Transverse colon (tissue), 4 donors: ENCODE data around the gene BASP1. TPM values are rescaled to one million over a fixed set of nuclear protein-coding genes. Genes with fewer than 3 reads are reported as not detected.

ENCODE experiments used
- DNase-seq: peaks from one replicate; pipeline ENCODE4 v3.0.0-alpha.2; 2019
- H3K27ac ChIP-seq, 4 donors: fragments of 200-600 bp; sonication (generic); 2 replicates each; pipeline ENCODE4 v1.5.1; 2016 to 2018; ENCODE audit warnings: inconsistent platforms in 4 of 4
- H3K27me3 ChIP-seq: fragments of 200-600 bp; sonication (generic); 2 replicates; pipeline ENCODE4 v1.5.1; 2017; ENCODE audit warnings: inconsistent platforms
- H3K36me3 ChIP-seq, 4 donors: fragments of 200-600 bp; sonication (generic); 2 replicates each; pipeline ENCODE4 v1.5.1; 2017 to 2019; ENCODE audit warnings: inconsistent platforms in 4 of 4
- H3K4me1 ChIP-seq, 4 donors: fragments of 200-600 bp; sonication (generic); 2 replicates each; pipeline ENCODE4 v1.5.1; 2017 to 2020; ENCODE audit warnings: inconsistent platforms in 4 of 4
- H3K4me3 ChIP-seq, 4 donors: fragments of 200-600 bp; sonication (generic); 1 replicate in 1 of 4; 2 replicates in 3 of 4; pipeline versions ENCODE4 v1.5.1 to v1.6.1; 2017 to 2019; ENCODE audit warnings: inconsistent platforms in 4 of 4
- H3K9me3 ChIP-seq, 2 donors: fragments of 200-600 bp; sonication (generic); 2 replicates each; pipeline ENCODE4 v1.5.1; 2017 to 2019; ENCODE audit warnings: inconsistent platforms in 2 of 2
- EP300 ChIP-seq: sonication (generic); formaldehyde crosslinking; IDR thresholded peaks from one replicate; pipeline ENCODE4 v1.6.1; 2017; ENCODE audit warnings: antibody characterized with exemption, low read depth
- POLR2A ChIP-seq: fragments of 450-650 bp; IDR thresholded peaks from one replicate; pipeline ENCODE4 v1.6.1; 2016; ENCODE audit warnings: antibody characterized with exemption, mild to moderate bottlenecking, moderate library complexity
- POLR2AphosphoS5 ChIP-seq, 3 donors: sonication (generic); formaldehyde crosslinking; IDR thresholded peaks; one replicate each; pipeline ENCODE4 v1.6.1; 2016; ENCODE audit warnings: antibody characterized with exemption in 3 of 3
- WGBS, 2 donors: methylation state at CpG; one replicate each; pipeline ENCODE4 v1.1.5; 2018; ENCODE audit warnings: low coverage in 1 of 2; 5-methylcytosine and 5-hydroxymethylcytosine counted together
- in situ Hi-C, 4 donors: fragments of 200-750 bp; cut with MboI; loops; one replicate each; pipeline versions ENCODE4 v1.15.0 to v1.15.1; 2017; ENCODE audit warnings: low sequenced_read_pairs in 3 of 4, low pct_ligation_motif_present in 1 of 4, low pct_unique_long_range_greater_than_20kb in 1 of 4
- intact Hi-C: fragments of 100-400 bp; cut with DNase I; formaldehyde crosslinking; loops from one replicate; pipeline ENCODE4 v1.15.1; 2023; ENCODE audit warnings: low total_unique reads
- total RNA-seq, 4 donors: library from RNA; depleted of rRNA; stranded (reverse); fragments of >200 nt; gene quantifications; one replicate each; pipeline ENCODE4 v1.1.0, GENCODE V29; 2016
- TF ChIP-seq, protein P1 (sequence below), 5 experiments: fragments of 200-600 bp in 3 of 5; fragments of 450-650 bp in 2 of 5; sonication (generic) in 3 of 5; IDR thresholded peaks; 1 replicate in 2 of 5; 2 replicates in 3 of 5; pipeline ENCODE4 v1.5.1; 2016 to 2017; ENCODE audit warnings: antibody characterized with exemption in 5 of 5, inconsistent platforms in 3 of 5, mild to moderate bottlenecking in 2 of 5, moderate library complexity in 1 of 5

BASP1 gene
- total RNA-seq, 4 donors from 2014 or later = 1.5 to 36.4 (median 9.2) TPM

- no peak overlapping the region for H3K27ac ChIP-seq
- intact Hi-C loops (no loop called here), in situ Hi-C loops (loop anchor here in 1 of 4 donors (10.0 kb wide), 1 partner anchor 1063 kb away; no protein-coding TSS in a partner anchor)
- no peak overlapping the region for H3K4me3 ChIP-seq
- DNase-seq = no peak
- no peaks in the 10 kb centered on the region for H3K36me3 ChIP-seq
- peaks cover 25% of the 10 kb centered on the region for H3K27me3 ChIP-seq
- H3K9me3 ChIP-seq = no peaks in the 10 kb centered on the region
- TF ChIP-seq POLR2A (no peak), POLR2AphosphoS5 (IDR thresholded peaks at IDR 0.05) (no peak), EP300 (no peak)
- TF ChIP-seq, protein P1, sequence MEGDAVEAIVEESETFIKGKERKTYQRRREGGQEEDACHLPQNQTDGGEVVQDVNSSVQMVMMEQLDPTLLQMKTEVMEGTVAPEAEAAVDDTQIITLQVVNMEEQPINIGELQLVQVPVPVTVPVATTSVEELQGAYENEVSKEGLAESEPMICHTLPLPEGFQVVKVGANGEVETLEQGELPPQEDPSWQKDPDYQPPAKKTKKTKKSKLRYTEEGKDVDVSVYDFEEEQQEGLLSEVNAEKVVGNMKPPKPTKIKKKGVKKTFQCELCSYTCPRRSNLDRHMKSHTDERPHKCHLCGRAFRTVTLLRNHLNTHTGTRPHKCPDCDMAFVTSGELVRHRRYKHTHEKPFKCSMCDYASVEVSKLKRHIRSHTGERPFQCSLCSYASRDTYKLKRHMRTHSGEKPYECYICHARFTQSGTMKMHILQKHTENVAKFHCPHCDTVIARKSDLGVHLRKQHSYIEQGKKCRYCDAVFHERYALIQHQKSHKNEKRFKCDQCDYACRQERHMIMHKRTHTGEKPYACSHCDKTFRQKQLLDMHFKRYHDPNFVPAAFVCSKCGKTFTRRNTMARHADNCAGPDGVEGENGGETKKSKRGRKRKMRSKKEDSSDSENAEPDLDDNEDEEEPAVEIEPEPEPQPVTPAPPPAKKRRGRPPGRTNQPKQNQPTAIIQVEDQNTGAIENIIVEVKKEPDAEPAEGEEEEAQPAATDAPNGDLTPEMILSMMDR (IDR thresholded peaks at IDR 0.05) = no peak
- peaks cover 0 to 16% (median 12%) of the 10 kb centered on the region in 4 donors for H3K4me1 ChIP-seq
- 64 to 89% methylated on average over 2 to 4 of the region's 4 CpGs for WGBS, 2 donors
These were observed 4.6 kb downstream of the BASP1 start for GRCh38 chr5:17221843-17222636.

DNA sequence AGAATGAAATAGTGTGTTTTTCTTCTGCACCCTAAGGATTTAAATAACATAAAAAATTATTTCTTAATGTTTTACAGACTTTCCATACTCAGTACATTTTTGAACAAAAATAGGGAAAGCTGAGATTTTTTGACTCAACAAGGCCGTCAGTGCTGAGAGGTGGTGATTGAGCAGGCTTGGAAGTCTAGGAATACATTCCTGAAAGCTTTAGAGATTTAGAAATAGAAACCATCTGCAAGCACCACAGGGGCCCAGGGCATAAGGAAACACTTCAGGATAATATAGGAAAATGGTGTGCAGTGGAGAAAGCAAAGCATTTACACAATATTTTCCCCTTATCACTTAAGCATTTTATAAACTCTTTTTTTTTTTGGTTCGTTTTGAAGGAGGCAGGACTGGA is 5.2 kb downstream of the BASP1 start:
- no peak overlapping the region for H3K27ac ChIP-seq
- WGBS, 2 donors = 73 to 83% methylated on average over 2 of the region's 2 CpGs
- in situ Hi-C loops = loop anchor here in 1 of 4 donors (10.0 kb wide), 1 partner anchor 1062 kb away; no protein-coding TSS in a partner anchor
- H3K27me3 ChIP-seq = peaks cover 21% of the 10 kb centered on the region
- TF ChIP-seq POLR2A = no peak
- TF ChIP-seq, protein P1 (IDR thresholded peaks at IDR 0.05) = no peak
- TF ChIP-seq EP300 = no peak
- no peak for TF ChIP-seq POLR2AphosphoS5 (IDR thresholded peaks at IDR 0.05)
- no peak overlapping the region for H3K4me3 ChIP-seq
- peaks cover 0 to 12% (median 9%) of the 10 kb centered on the region in 4 donors for H3K4me1 ChIP-seq
- no peaks in the 10 kb centered on the region for H3K9me3 ChIP-seq
- DNase-seq = no peak
- H3K36me3 ChIP-seq = no peaks in the 10 kb centered on the region
- intact Hi-C loops = no loop called here

GRCh38 chr5:17223367-17224185 is 6.1 kb downstream of the BASP1 start:
- Histone ChIP-seq H3K4me1 (peaks cover 0 to 4% (median 2%) of the 10 kb centered on the region in 4 donors), H3K36me3 (no peaks in the 10 kb centered on the region), H3K9me3 (no peaks in the 10 kb centered on the region), H3K27ac (no peak overlapping the region), H3K4me3 (no peak overlapping the region), H3K27me3 (peaks cover 12% of the 10 kb centered on the region)
- no peak for DNase-seq
- in situ Hi-C loops = loop anchor here in 1 of 4 donors (10.0 kb wide), 1 partner anchor 1061 kb away; no protein-coding TSS in a partner anchor
- TF ChIP-seq POLR2AphosphoS5 (IDR thresholded peaks at IDR 0.05) = no peak
- TF ChIP-seq POLR2A = no peak
- TF ChIP-seq, protein P1 (IDR thresholded peaks at IDR 0.05) = no peak
- no peak for TF ChIP-seq EP300
- intact Hi-C loops = no loop called here
- WGBS, 2 donors = 85 to 86% methylated on average over 5 of the region's 5 CpGs
